HepG2 (cell line): Measurements from ENCODE around the gene SFI1. TPM values are rescaled to one million over a fixed set of nuclear protein-coding genes. Genes with fewer than 3 reads are reported as not detected.

ENCODE experiments used
- ATAD3A ChIP-seq: sonication (generic); formaldehyde crosslinking; IDR thresholded peaks from 2 replicates; pipeline ENCODE4 v1.4.0; 2020; ENCODE audit warnings: missing genetic modification reagents
- GZF1 ChIP-seq: sonication (generic); formaldehyde crosslinking; IDR thresholded peaks from 2 replicates; pipeline ENCODE4 v1.5.1; 2020; ENCODE audit warnings: mild to moderate bottlenecking, missing genetic modification reagents
- HBP1 ChIP-seq: IDR thresholded peaks from 2 replicates; pipeline ENCODE4 v1.6.1; 2016; ENCODE audit warnings: low read depth, control low read depth
- JUN ChIP-seq: sonication (generic); formaldehyde crosslinking; IDR thresholded peaks from 2 replicates; pipeline ENCODE4 v1.4.0; 2020; ENCODE audit warnings: mild to moderate bottlenecking, missing genetic modification reagents
- KDM5B ChIP-seq: sonication (generic); formaldehyde crosslinking; IDR thresholded peaks from 2 replicates; pipeline ENCODE4 v1.4.0; 2020; ENCODE audit warnings: missing genetic modification reagents, mild to moderate bottlenecking, borderline replicate concordance
- NR2F6 ChIP-seq, 2 experiments: IDR thresholded peaks; 2 replicates each; pipeline ENCODE4 v1.6.1; 2016; ENCODE audit warnings: antibody characterized with exemption in 1 of 2, mild to moderate bottlenecking in 1 of 2
- PAWR ChIP-seq: sonication (generic); formaldehyde crosslinking; IDR thresholded peaks from 2 replicates; pipeline ENCODE4 v1.4.0; 2020; ENCODE audit warnings: missing genetic modification reagents, mild to moderate bottlenecking, borderline replicate concordance
- SUZ12 ChIP-seq: fragments of 150-350 bp; IDR thresholded peaks from 2 replicates; pipeline ENCODE4 v1.6.1; 2014; ENCODE audit warnings: low read depth, low read length
- ZBTB1 ChIP-seq: sonication (generic); formaldehyde crosslinking; IDR thresholded peaks from 2 replicates; pipeline ENCODE4 v1.4.0; 2020; ENCODE audit warnings: missing genetic modification reagents, borderline replicate concordance
- ZNF230 ChIP-seq: sonication (generic); formaldehyde crosslinking; IDR thresholded peaks from 2 replicates; pipeline ENCODE4 v1.4.0; 2020; ENCODE audit warnings: mild to moderate bottlenecking, missing genetic modification reagents
- ZNF280D ChIP-seq: sonication (generic); formaldehyde crosslinking; IDR thresholded peaks from 2 replicates; pipeline ENCODE4 v1.5.1; 2020; ENCODE audit warnings: mild to moderate bottlenecking, missing genetic modification reagents
- ZNF432 ChIP-seq: sonication (generic); formaldehyde crosslinking; IDR thresholded peaks from 2 replicates; pipeline ENCODE4 v1.5.0; 2020; ENCODE audit warnings: missing genetic modification reagents, mild to moderate bottlenecking, borderline replicate concordance
- ZNF468 ChIP-seq: sonication (generic); formaldehyde crosslinking; IDR thresholded peaks from 2 replicates; pipeline ENCODE4 v1.8.0; 2022; ENCODE audit warnings: mild to moderate bottlenecking, moderate library complexity, missing genetic modification reagents
- ZNF644 ChIP-seq: IDR thresholded peaks from 2 replicates; pipeline ENCODE4 v1.6.1; 2016; ENCODE audit warnings: low read depth
- ZNF687 ChIP-seq: sonication (generic); formaldehyde crosslinking; IDR thresholded peaks from 2 replicates; pipeline ENCODE4 v1.5.1; 2020; ENCODE audit warnings: mild to moderate bottlenecking, missing genetic modification reagents, moderate library complexity
- ZNF777 ChIP-seq: sonication (generic); formaldehyde crosslinking; IDR thresholded peaks from 2 replicates; pipeline ENCODE4 v1.4.0; 2020; ENCODE audit warnings: missing genetic modification reagents
- ZZZ3 ChIP-seq: sonication (generic); formaldehyde crosslinking; IDR thresholded peaks from 2 replicates; pipeline ENCODE4 v1.4.0; 2020; ENCODE audit warnings: missing genetic modification reagents, mild to moderate bottlenecking, borderline replicate concordance
- polyA plus RNA-seq, 8 experiments: library from polyadenylated mRNA; depleted of rRNA in 3 of 8; stranded (reverse) in 7 of 8; unstranded in 1 of 8; fragments of >200 nt; fragmentation: Illumina TruSeq in 4 of 8; extraction: Trizol in 4 of 8; gene quantifications; 2 replicates each; pipeline versions ENCODE4 v1.2.1 to v1.2.3, GENCODE V29; 2011 to 2016; ENCODE audit warnings: low read depth in 4 of 8, missing spikeins in 1 of 8, mixed read lengths in 1 of 8; ENCODE audit not compliant: insufficient read depth in 1 of 8
- total RNA-seq, 5 experiments: library from RNA; depleted of rRNA; stranded (reverse); fragments of >200 nt; fragmentation: Illumina TruSeq; extraction: Trizol; gene quantifications; 2 replicates each; pipeline ENCODE4 v1.2.3, GENCODE V29; 2016; ENCODE audit warnings: low read depth in 1 of 5
- TF ChIP-seq, protein P1 (sequence below), 2 experiments: sonication (generic) in 1 of 2; formaldehyde crosslinking in 1 of 2; IDR thresholded peaks; 2 replicates each; pipeline versions ENCODE4 v1.5.1 to v1.6.1; 2011 to 2020; ENCODE audit warnings: borderline replicate concordance in 1 of 2, low read depth in 1 of 2, low read length in 1 of 2, mild to moderate bottlenecking in 1 of 2, missing genetic modification reagents in 1 of 2, moderate library complexity in 1 of 2

Gene SFI1
- total and polyA plus RNA-seq, 2 of the 13 experiments (the other 11 are each of a cell fraction or from before 2014, with no cell fraction given): 20.5 to 40.1 TPM

DNA sequence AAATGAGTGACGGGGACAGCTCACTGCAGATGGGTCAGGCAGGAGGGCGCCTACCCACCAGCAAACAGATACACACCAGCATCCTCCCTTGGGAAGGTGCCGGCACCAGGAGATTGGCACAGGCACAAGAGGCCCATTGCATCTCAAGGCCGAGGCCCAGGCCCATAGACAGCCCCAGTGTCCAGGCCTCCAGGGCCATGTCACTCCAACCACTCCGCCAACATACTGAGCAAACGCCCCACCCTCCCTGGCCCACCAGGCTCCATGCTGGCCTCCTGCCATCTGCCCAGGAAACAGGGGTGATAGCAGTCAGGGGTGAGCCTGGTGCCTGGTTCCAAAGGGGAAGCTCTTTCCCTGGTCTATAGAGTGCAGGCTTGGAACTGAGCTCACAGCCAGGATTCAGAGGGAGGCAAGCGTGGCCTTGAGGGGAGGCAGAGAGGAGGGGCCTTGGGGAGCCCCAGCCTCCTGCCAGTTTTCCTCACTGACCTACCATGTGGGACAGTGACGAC, 130.9 kb downstream of the SFI1 start (continued):
- TF ChIP-seq ZNF280D (CRISPR knock-in tag) (no peak), NR2F6 (IDR thresholded peaks at IDR 0.05) (no peak), NR2F6 (CRISPR knock-in tag; IDR thresholded peaks at IDR 0.05) (no peak), SUZ12 (no peak), GZF1 (CRISPR knock-in tag) (no peak), KDM5B (CRISPR knock-in tag) (no peak), ZNF644 (0 out of 2 replicates have a peak, but pooled peaks have one; percentile 11), ZBTB1 (CRISPR knock-in tag) (no peak), JUN (CRISPR knock-in tag) (no peak), ZNF468 (no peak), ZNF777 (no peak), PAWR (CRISPR knock-in tag) (no peak), ATAD3A (CRISPR knock-in tag) (no peak), ZZZ3 (CRISPR knock-in tag) (no peak), HBP1 (CRISPR knock-in tag) (no peak), ZNF432 (no peak), ZNF230 (0 out of 2 replicates have a peak, but pooled peaks have one; percentile 48), ZNF687 (peak; percentile 60)
- TF ChIP-seq, protein P1, sequence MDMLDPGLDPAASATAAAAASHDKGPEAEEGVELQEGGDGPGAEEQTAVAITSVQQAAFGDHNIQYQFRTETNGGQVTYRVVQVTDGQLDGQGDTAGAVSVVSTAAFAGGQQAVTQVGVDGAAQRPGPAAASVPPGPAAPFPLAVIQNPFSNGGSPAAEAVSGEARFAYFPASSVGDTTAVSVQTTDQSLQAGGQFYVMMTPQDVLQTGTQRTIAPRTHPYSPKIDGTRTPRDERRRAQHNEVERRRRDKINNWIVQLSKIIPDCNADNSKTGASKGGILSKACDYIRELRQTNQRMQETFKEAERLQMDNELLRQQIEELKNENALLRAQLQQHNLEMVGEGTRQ (IDR thresholded peaks at IDR 0.05; ENCODE audit: low read depth, low read length): no peak
- TF ChIP-seq, protein P1 (CRISPR knock-in tag; IDR thresholded peaks at IDR 0.05; ENCODE audit: borderline replicate concordance): no peak
